ENCODE data around the gene SLC4A7.
"Not testable (repeated sequence)": the region's sequence is repeated elsewhere in the genome, so short reads cannot be mapped to it uniquely, and the experiment has no call there.

The SLC4A7 gene

GRCh38 chr3:27486336-27486735 lies 2.2 kb upstream of the SLC4A7 start:
- no peak for DNase-seq

- DNase-seq, result no peak
Measured at GRCh38 chr3:27485866-27486265, 1.7 kb upstream of the SLC4A7 start.

- peak; percentile 58 for DNase-seq
Measured at GRCh38 chr3:27483117-27484014, 818 bp downstream of the SLC4A7 start.

GRCh38 chr3:27479806-27480543 lies 4.2 kb downstream of the SLC4A7 start:
- no peak for DNase-seq

- no peak for DNase-seq
Measured at GRCh38 chr3:27471923-27472550, 12.1 kb downstream of the SLC4A7 start.

- DNase-seq, result no peak
Measured at GRCh38 chr3:27468283-27468886, 15.8 kb downstream of the SLC4A7 start.

GRCh38 chr3:27467545-27467944 lies 16.6 kb downstream of the SLC4A7 start:
- no peak for DNase-seq

GRCh38 chr3:27464646-27465045 lies 19.5 kb downstream of the SLC4A7 start:
- no peak for DNase-seq

- no peak for DNase-seq
Measured at GRCh38 chr3:27462228-27462627, 22.0 kb downstream of the SLC4A7 start.

GRCh38 chr3:27458929-27459328 lies 25.3 kb downstream of the SLC4A7 start:
- no peak for DNase-seq

- no peak for DNase-seq
Measured at GRCh38 chr3:27456554-27456953, 27.6 kb downstream of the SLC4A7 start.

GRCh38 chr3:27454914-27455313 lies 29.3 kb downstream of the SLC4A7 start:
- no peak for DNase-seq

GRCh38 chr3:27454461-27454860 lies 29.7 kb downstream of the SLC4A7 start:
- no peak for DNase-seq

GRCh38 chr3:27452368-27453090 lies 31.7 kb downstream of the SLC4A7 start:
- no peak for DNase-seq

GRCh38 chr3:27451842-27452241 lies 32.3 kb downstream of the SLC4A7 start:
- no peak for DNase-seq

GRCh38 chr3:27451251-27451650 lies 32.9 kb downstream of the SLC4A7 start:
- DNase-seq, result no peak

- DNase-seq, result no peak
Measured at GRCh38 chr3:27449530-27450150, 34.5 kb downstream of the SLC4A7 start.

GRCh38 chr3:27442995-27443394 lies 41.2 kb downstream of the SLC4A7 start:
- not testable (repeated sequence) for DNase-seq

- DNase-seq, result not testable (repeated sequence)
Measured at GRCh38 chr3:27438352-27438751, 45.8 kb downstream of the SLC4A7 start.

GRCh38 chr3:27431116-27431515 lies 53.1 kb downstream of the SLC4A7 start:
- DNase-seq, result no peak

GRCh38 chr3:27429909-27430308 lies 54.3 kb downstream of the SLC4A7 start:
- DNase-seq, result no peak

- DNase-seq, result no peak
Measured at GRCh38 chr3:27428446-27428845, 55.7 kb downstream of the SLC4A7 start.
